ENCODE data around the gene RGMA.

RGMA gene

DNA sequence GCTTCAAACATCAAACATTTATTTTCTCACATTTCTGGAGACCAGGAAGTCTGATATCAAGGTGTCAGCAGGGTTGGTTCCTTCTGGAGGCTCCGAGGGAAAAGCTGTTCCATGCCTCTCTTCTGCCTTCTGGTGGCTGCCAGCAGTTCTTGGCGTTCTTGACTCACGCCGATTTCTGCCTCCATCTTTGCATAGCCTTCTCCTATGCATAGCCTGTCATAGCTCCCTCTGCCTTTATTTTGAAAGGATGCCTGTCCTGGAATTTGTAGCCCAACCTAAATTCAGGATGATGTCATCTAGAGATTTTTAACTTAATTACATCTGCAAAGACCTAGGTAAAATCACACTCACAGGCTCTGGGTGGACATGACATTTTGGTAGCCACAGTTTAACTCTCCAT is 70.4 kb downstream of the RGMA start:
- Histone ChIP-seq H3K27me3 (ENCODE audit: insufficient read depth, low read length, poor library complexity) (no peaks in the 10 kb centered on the region), H3K9ac (ENCODE audit: low read length) (no peak overlapping the region), H3K27ac (ENCODE audit: low read depth, low read length) (no peak overlapping the region), H3K4ac (ENCODE audit: low read depth, low read length) (no peak overlapping the region), H2BK5ac (ENCODE audit: low read length) (no peak overlapping the region), H3K4me2 (ENCODE audit: low read length) (no peak overlapping the region), H2AK5ac (ENCODE audit: low read length) (no peak overlapping the region), H3K36me3 (ENCODE audit: control insufficient read depth, insufficient read depth, low read length) (peaks cover 27% of the 10 kb centered on the region), H2BK15ac (replicated peaks; ENCODE audit: low read depth) (no peak overlapping the region), H3K18ac (ENCODE audit: low read length) (no peak overlapping the region), H3K23ac (ENCODE audit: low read length) (no peak overlapping the region), H2BK120ac (ENCODE audit: low read depth, low read length) (no peak overlapping the region), H4K5ac (ENCODE audit: low read length) (no peak overlapping the region), H3K56ac (ENCODE audit: low read length) (no peak overlapping the region), H3K4me3 (ENCODE audit: low read length) (no peak overlapping the region), H4K8ac (ENCODE audit: low read depth, low read length) (no peak overlapping the region), H3K79me2 (ENCODE audit: control insufficient read depth, insufficient read depth, low read length) (no peaks in the 10 kb centered on the region), H3K79me1 (ENCODE audit: low read length) (peaks cover 8% of the 10 kb centered on the region), H3K4me1 (ENCODE audit: control insufficient read depth, low read depth, low read length) (no peaks in the 10 kb centered on the region)
- WGBS (ENCODE audit: extremely low coverage, insufficient coverage, low lambda C conversion rate): no CpG with 5 or more reads among the region's 4 CpGs
- DNase-seq: peak; percentile 86

GRCh38 chr15:93017526-93017925 is 71.5 kb downstream of the RGMA start:
- no peak overlapping the region for H3K23ac ChIP-seq (ENCODE audit: low read length)
- H3K4me3 ChIP-seq (ENCODE audit: low read length): no peak overlapping the region
- no peak overlapping the region for H3K4me2 ChIP-seq (ENCODE audit: low read length)
- H3K9ac ChIP-seq (ENCODE audit: low read length): no peak overlapping the region
- H3K36me3 ChIP-seq (ENCODE audit: control insufficient read depth, insufficient read depth, low read length): peaks cover 31% of the 10 kb centered on the region
- H2BK5ac ChIP-seq (ENCODE audit: low read length): no peak overlapping the region
- no peak overlapping the region for H2AK5ac ChIP-seq (ENCODE audit: low read length)
- WGBS (ENCODE audit: extremely low coverage, insufficient coverage, low lambda C conversion rate): no CpG with 5 or more reads among the region's 6 CpGs
- H3K79me2 ChIP-seq (ENCODE audit: control insufficient read depth, insufficient read depth, low read length): no peaks in the 10 kb centered on the region
- DNase-seq: no peak
- H3K4ac ChIP-seq (ENCODE audit: low read depth, low read length): no peak overlapping the region
- H3K27ac ChIP-seq (ENCODE audit: low read depth, low read length): no peak overlapping the region
- H3K79me1 ChIP-seq (ENCODE audit: low read length): peaks cover 7% of the 10 kb centered on the region
- H4K8ac ChIP-seq (ENCODE audit: low read depth, low read length): no peak overlapping the region
- H3K18ac ChIP-seq (ENCODE audit: low read length): no peak overlapping the region
- H4K5ac ChIP-seq (ENCODE audit: low read length): no peak overlapping the region
- no peaks in the 10 kb centered on the region for H3K4me1 ChIP-seq (ENCODE audit: control insufficient read depth, low read depth, low read length)
- no peak overlapping the region for H3K56ac ChIP-seq (ENCODE audit: low read length)
- no peaks in the 10 kb centered on the region for H3K27me3 ChIP-seq (ENCODE audit: insufficient read depth, low read length, poor library complexity)
- no peak overlapping the region for H2BK15ac ChIP-seq (replicated peaks; ENCODE audit: low read depth)
- H2BK120ac ChIP-seq (ENCODE audit: low read depth, low read length): no peak overlapping the region

- Histone ChIP-seq H2AK5ac (ENCODE audit: low read length) (no peak overlapping the region), H3K79me2 (ENCODE audit: control insufficient read depth, insufficient read depth, low read length) (no peaks in the 10 kb centered on the region), H4K5ac (ENCODE audit: low read length) (no peak overlapping the region), H3K4me2 (ENCODE audit: low read length) (no peak overlapping the region), H3K27me3 (ENCODE audit: insufficient read depth, low read length, poor library complexity) (no peaks in the 10 kb centered on the region), H3K79me1 (ENCODE audit: low read length) (peaks cover 2% of the 10 kb centered on the region), H2BK5ac (ENCODE audit: low read length) (no peak overlapping the region), H3K36me3 (ENCODE audit: control insufficient read depth, insufficient read depth, low read length) (peaks cover 23% of the 10 kb centered on the region), H3K18ac (ENCODE audit: low read length) (no peak overlapping the region), H3K56ac (ENCODE audit: low read length) (no peak overlapping the region), H3K4me3 (ENCODE audit: low read length) (no peak overlapping the region), H3K4me1 (ENCODE audit: control insufficient read depth, low read depth, low read length) (no peaks in the 10 kb centered on the region), H3K27ac (ENCODE audit: low read depth, low read length) (no peak overlapping the region), H3K23ac (ENCODE audit: low read length) (no peak overlapping the region), H3K4ac (ENCODE audit: low read depth, low read length) (no peak overlapping the region), H4K8ac (ENCODE audit: low read depth, low read length) (no peak overlapping the region), H2BK120ac (ENCODE audit: low read depth, low read length) (no peak overlapping the region), H2BK15ac (replicated peaks; ENCODE audit: low read depth) (no peak overlapping the region), H3K9ac (ENCODE audit: low read length) (no peak overlapping the region)
- no CpG with 5 or more reads among the region's 1 CpG for WGBS (ENCODE audit: extremely low coverage, insufficient coverage, low lambda C conversion rate)
- DNase-seq: no peak
Measured at GRCh38 chr15:93012786-93013185, 76.2 kb downstream of the RGMA start.

DNA sequence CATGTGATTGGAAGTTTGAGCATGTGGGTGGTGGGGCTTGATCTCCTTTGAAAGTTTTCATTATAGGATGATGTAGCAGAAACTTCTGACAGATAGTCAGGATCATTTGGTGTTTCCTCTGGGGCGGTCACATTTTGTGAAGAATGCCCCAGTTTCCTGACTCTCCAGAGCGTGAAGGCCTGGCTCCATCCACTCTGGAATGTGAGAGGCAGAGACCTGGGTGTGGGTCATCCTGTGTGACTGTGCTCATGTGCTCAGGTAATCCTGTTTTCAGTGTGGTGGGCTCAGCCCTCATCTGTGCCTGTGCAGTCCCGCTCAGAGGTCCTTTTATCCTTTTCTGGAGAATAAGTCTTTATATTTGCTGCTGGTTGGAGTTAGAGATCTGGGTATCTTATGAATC is 81.0 kb downstream of the RGMA start:
- Histone ChIP-seq H2AK5ac (ENCODE audit: low read length) (no peak overlapping the region), H3K4me2 (ENCODE audit: low read length) (no peak overlapping the region), H3K4me3 (ENCODE audit: low read length) (no peak overlapping the region), H4K5ac (ENCODE audit: low read length) (no peak overlapping the region), H3K27ac (ENCODE audit: low read depth, low read length) (no peak overlapping the region), H2BK15ac (replicated peaks; ENCODE audit: low read depth) (no peak overlapping the region), H3K4me1 (ENCODE audit: control insufficient read depth, low read depth, low read length) (no peaks in the 10 kb centered on the region), H2BK5ac (ENCODE audit: low read length) (no peak overlapping the region), H4K8ac (ENCODE audit: low read depth, low read length) (no peak overlapping the region), H3K9ac (ENCODE audit: low read length) (no peak overlapping the region), H3K36me3 (ENCODE audit: control insufficient read depth, insufficient read depth, low read length) (peaks cover 17% of the 10 kb centered on the region), H2BK120ac (ENCODE audit: low read depth, low read length) (no peak overlapping the region), H3K27me3 (ENCODE audit: insufficient read depth, low read length, poor library complexity) (no peaks in the 10 kb centered on the region), H3K79me2 (ENCODE audit: control insufficient read depth, insufficient read depth, low read length) (no peaks in the 10 kb centered on the region), H3K18ac (ENCODE audit: low read length) (no peak overlapping the region), H3K56ac (ENCODE audit: low read length) (no peak overlapping the region), H3K79me1 (ENCODE audit: low read length) (peaks cover 2% of the 10 kb centered on the region), H3K23ac (ENCODE audit: low read length) (no peak overlapping the region), H3K4ac (ENCODE audit: low read depth, low read length) (no peak overlapping the region)
- WGBS (ENCODE audit: extremely low coverage, insufficient coverage, low lambda C conversion rate): no CpG with 5 or more reads among the region's 3 CpGs
- peak; percentile 40 for DNase-seq

DNA sequence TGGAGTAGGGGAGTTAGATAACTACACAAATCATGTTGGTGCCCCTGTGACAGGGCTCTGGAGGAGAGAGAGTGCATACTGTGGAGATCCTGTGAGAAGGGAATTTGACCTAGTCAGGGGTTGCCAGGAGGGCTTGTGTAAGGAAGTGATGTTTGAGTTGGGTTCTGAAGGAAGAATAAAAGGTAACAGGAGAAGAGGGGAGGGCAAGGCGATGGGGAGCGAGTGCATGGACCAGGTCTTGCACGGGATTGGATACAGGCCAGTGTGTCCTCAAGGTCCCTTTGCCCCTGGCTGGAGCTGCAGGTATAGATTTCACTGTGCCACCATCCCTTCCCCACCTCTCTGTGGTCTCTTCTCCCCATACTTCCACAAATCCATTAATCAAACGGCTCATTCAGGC is 83.9 kb downstream of the RGMA start:
- no peak for DNase-seq
- H4K5ac ChIP-seq (ENCODE audit: low read length): no peak overlapping the region
- H3K27ac ChIP-seq (ENCODE audit: low read depth, low read length): no peak overlapping the region
- H3K27me3 ChIP-seq (ENCODE audit: insufficient read depth, low read length, poor library complexity): no peaks in the 10 kb centered on the region
- peaks cover 2% of the 10 kb centered on the region for H3K79me1 ChIP-seq (ENCODE audit: low read length)
- H2BK15ac ChIP-seq (replicated peaks; ENCODE audit: low read depth): no peak overlapping the region
- no CpG with 5 or more reads among the region's 4 CpGs for WGBS (ENCODE audit: extremely low coverage, insufficient coverage, low lambda C conversion rate)
- no peaks in the 10 kb centered on the region for H3K4me1 ChIP-seq (ENCODE audit: control insufficient read depth, low read depth, low read length)
- H3K56ac ChIP-seq (ENCODE audit: low read length): no peak overlapping the region
- H3K4ac ChIP-seq (ENCODE audit: low read depth, low read length): no peak overlapping the region
- no peak overlapping the region for H3K4me2 ChIP-seq (ENCODE audit: low read length)
- no peaks in the 10 kb centered on the region for H3K79me2 ChIP-seq (ENCODE audit: control insufficient read depth, insufficient read depth, low read length)
- no peak overlapping the region for H3K4me3 ChIP-seq (ENCODE audit: low read length)
- H3K23ac ChIP-seq (ENCODE audit: low read length): no peak overlapping the region
- H3K9ac ChIP-seq (ENCODE audit: low read length): no peak overlapping the region
- no peak overlapping the region for H4K8ac ChIP-seq (ENCODE audit: low read depth, low read length)
- H2BK5ac ChIP-seq (ENCODE audit: low read length): no peak overlapping the region
- H3K18ac ChIP-seq (ENCODE audit: low read length): no peak overlapping the region
- no peak overlapping the region for H2AK5ac ChIP-seq (ENCODE audit: low read length)
- H2BK120ac ChIP-seq (ENCODE audit: low read depth, low read length): no peak overlapping the region
- H3K36me3 ChIP-seq (ENCODE audit: control insufficient read depth, insufficient read depth, low read length): peaks cover 16% of the 10 kb centered on the region

DNA sequence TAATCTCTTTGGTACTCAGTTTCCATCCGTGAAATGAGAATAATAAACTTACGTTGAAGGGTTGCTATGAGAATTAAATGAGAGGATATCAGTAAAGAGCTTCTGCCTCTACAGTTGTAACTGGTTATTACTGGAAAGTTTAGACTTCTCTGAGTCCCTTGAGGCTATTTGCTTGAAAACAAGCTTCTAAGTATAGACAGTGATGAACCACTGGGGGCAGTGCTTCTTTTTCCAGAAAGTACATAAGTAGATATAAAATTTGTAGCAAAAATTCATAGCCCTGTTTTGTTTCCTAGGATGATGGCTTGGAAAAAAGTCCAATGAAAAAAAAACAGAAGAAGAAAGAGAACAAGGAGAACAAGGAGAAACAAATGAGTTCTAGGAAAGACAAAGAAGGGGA is 87.1 kb downstream of the RGMA start:
- no peak overlapping the region for H3K4me2 ChIP-seq (ENCODE audit: low read length)
- no peak overlapping the region for H4K8ac ChIP-seq (ENCODE audit: low read depth, low read length)
- no peaks in the 10 kb centered on the region for H3K79me2 ChIP-seq (ENCODE audit: control insufficient read depth, insufficient read depth, low read length)
- H3K27ac ChIP-seq (ENCODE audit: low read depth, low read length): no peak overlapping the region
- no peaks in the 10 kb centered on the region for H3K79me1 ChIP-seq (ENCODE audit: low read length)
- no CpG with 5 or more reads among the region's 2 CpGs for WGBS (ENCODE audit: extremely low coverage, insufficient coverage, low lambda C conversion rate)
- no peaks in the 10 kb centered on the region for H3K4me1 ChIP-seq (ENCODE audit: control insufficient read depth, low read depth, low read length)
- no peaks in the 10 kb centered on the region for H3K27me3 ChIP-seq (ENCODE audit: insufficient read depth, low read length, poor library complexity)
- no peak overlapping the region for H2BK5ac ChIP-seq (ENCODE audit: low read length)
- no peak overlapping the region for H3K56ac ChIP-seq (ENCODE audit: low read length)
- peaks cover 15% of the 10 kb centered on the region for H3K36me3 ChIP-seq (ENCODE audit: control insufficient read depth, insufficient read depth, low read length)
- H4K5ac ChIP-seq (ENCODE audit: low read length): no peak overlapping the region
- DNase-seq: no peak
- no peak overlapping the region for H2AK5ac ChIP-seq (ENCODE audit: low read length)
- H3K4ac ChIP-seq (ENCODE audit: low read depth, low read length): no peak overlapping the region
- no peak overlapping the region for H2BK120ac ChIP-seq (ENCODE audit: low read depth, low read length)
- no peak overlapping the region for H3K18ac ChIP-seq (ENCODE audit: low read length)
- no peak overlapping the region for H3K23ac ChIP-seq (ENCODE audit: low read length)
- no peak overlapping the region for H3K9ac ChIP-seq (ENCODE audit: low read length)
- H2BK15ac ChIP-seq (replicated peaks; ENCODE audit: low read depth): no peak overlapping the region
- H3K4me3 ChIP-seq (ENCODE audit: low read length): no peak overlapping the region

Measured in mesendoderm (in vitro differentiated cells).